Naive thymus-derived CD8-positive, alpha-beta T cell (primary cell): ENCODE data around the gene CTIF. TPM values are rescaled to one million over a fixed set of nuclear protein-coding genes. Genes with fewer than 3 reads are reported as not detected.

Source experiments
- ATAC-seq, 2 donors: fragments of 150-1000 bp; cut with Tn5 transposase in 1 of 2; sonication (Bioruptor Pico), chemical (Tn5 transposase) in 1 of 2; 1 replicate in 1 of 2; 2 replicates in 1 of 2; pipeline ENCODE4 v1.10.0; 2021; ENCODE audit warnings: mild to moderate bottlenecking in 2 of 2, moderate library complexity in 2 of 2
- POLR2A ChIA-PET: fragments of 350-600 bp; sonication (Branson Sonifier 250); formaldehyde crosslinking; loops from one replicate; lab custom pipeline; 2021; ENCODE audit warnings: antibody characterized with exemption; lab: Charles Lee
- DNase-seq, 10 donors: peaks; one replicate each; pipeline versions ENCODE4 v3.0.0 to v3.0.0-alpha.2; 2020 to 2022
- H3K27ac Mint-ChIP-seq, 10 donors: one replicate each; pipeline ENCODE4 v1.8.0; 2020 to 2022; ENCODE audit warnings: mild to moderate bottlenecking in 10 of 10, mixed read lengths in 10 of 10, moderate library complexity in 4 of 10, inconsistent platforms in 1 of 10
- H3K27me3 Mint-ChIP-seq, 5 donors: one replicate each; pipeline ENCODE4 v1.8.0; 2021 to 2022; ENCODE audit warnings: mixed read lengths in 5 of 5
- H3K36me3 Mint-ChIP-seq, 3 donors: one replicate each; pipeline ENCODE4 v1.8.0; 2020 to 2022; ENCODE audit warnings: mixed read lengths in 3 of 3, mild to moderate bottlenecking in 2 of 3, inconsistent platforms in 1 of 3
- H3K4me1 Mint-ChIP-seq, 4 donors: one replicate each; pipeline ENCODE4 v1.8.0; 2021 to 2022; ENCODE audit warnings: mixed read lengths in 4 of 4
- H3K4me3 Mint-ChIP-seq, 10 donors: one replicate each; pipeline ENCODE4 v1.8.0; 2020 to 2022; ENCODE audit warnings: mild to moderate bottlenecking in 10 of 10, mixed read lengths in 10 of 10, moderate library complexity in 6 of 10, inconsistent platforms in 1 of 10
- H3K9me3 Mint-ChIP-seq, 9 donors: one replicate each; pipeline ENCODE4 v1.8.0; 2020 to 2022; ENCODE audit warnings: mixed read lengths in 9 of 9, mild to moderate bottlenecking in 3 of 9, inconsistent platforms in 1 of 9, moderate library complexity in 1 of 9
- polyA plus RNA-seq, 3 donors: library from polyadenylated mRNA; unstranded; fragments of 300-500 nt; fragmentation: Illumina TruSeq; gene quantifications; one replicate each; pipeline ENCODE4 v1.2.3, GENCODE V29; 2021
- total RNA-seq, 8 experiments: library from RNA in 2 of 8; stranded (reverse) in 2 of 8; gene quantifications; one replicate each; pipeline ENCODE4 v1.2.3 and lab custom pipeline; 2021 to 2026

The CTIF gene
- total and polyA plus RNA-seq, 5 experiments from 2014 or later, result 0.06 to 3.4 (median 2.0) TPM; not detected in 2

GRCh38 chr18:48742304-48742703 is 203.5 kb downstream of the CTIF start:
- H3K9me3 Mint-ChIP-seq, result no peaks in the 10 kb centered on the region
- ATAC-seq (no peak), DNase-seq (no peak)
- no peak overlapping the region for H3K4me3 Mint-ChIP-seq
- H3K27me3 Mint-ChIP-seq, result peaks cover 0 to 4% (median 0%) of the 10 kb centered on the region in 5 donors
- peaks cover 0 to 2% (median 0%) of the 10 kb centered on the region in 4 donors for H3K4me1 Mint-ChIP-seq
- H3K36me3 Mint-ChIP-seq, result no peaks in the 10 kb centered on the region
- POLR2A ChIA-PET, result no interaction called here
- H3K27ac Mint-ChIP-seq, result peak overlapping the region in 1 of 10 donors; percentile 77

GRCh38 chr18:48742706-48743475 is 204.1 kb downstream of the CTIF start:
- no peak overlapping the region for H3K27ac Mint-ChIP-seq
- POLR2A ChIA-PET, result no interaction called here

GRCh38 chr18:48743886-48744285 is 205.1 kb downstream of the CTIF start:
- no peaks in the 10 kb centered on the region for H3K9me3 Mint-ChIP-seq
- DNase-seq (no peak), ATAC-seq (no peak)
- H3K27me3 Mint-ChIP-seq, result peaks cover 0 to 4% (median 0%) of the 10 kb centered on the region in 5 donors
- POLR2A ChIA-PET, result no interaction called here
- H3K4me3 Mint-ChIP-seq, result no peak overlapping the region
- H3K4me1 Mint-ChIP-seq, result no peaks in the 10 kb centered on the region
- no peak overlapping the region for H3K27ac Mint-ChIP-seq
- no peaks in the 10 kb centered on the region for H3K36me3 Mint-ChIP-seq

More at GRCh38 chr18:48742706-48743475, 204.1 kb downstream of the CTIF start:
- DNase-seq (no peak), ATAC-seq (no peak)
- no peaks in the 10 kb centered on the region for H3K9me3 Mint-ChIP-seq
- H3K4me1 Mint-ChIP-seq, result peaks cover 0 to 2% (median 0%) of the 10 kb centered on the region in 4 donors
- H3K4me3 Mint-ChIP-seq, result no peak overlapping the region
- H3K27me3 Mint-ChIP-seq, result peaks cover 0 to 4% (median 0%) of the 10 kb centered on the region in 5 donors
- no peaks in the 10 kb centered on the region for H3K36me3 Mint-ChIP-seq

GRCh38 chr18:48745293-48745692 is 206.5 kb downstream of the CTIF start:
- peaks cover 0 to 4% (median 0%) of the 10 kb centered on the region in 5 donors for H3K27me3 Mint-ChIP-seq
- no peaks in the 10 kb centered on the region for H3K36me3 Mint-ChIP-seq
- H3K27ac Mint-ChIP-seq, result no peak overlapping the region
- POLR2A ChIA-PET, result no interaction called here
- no peaks in the 10 kb centered on the region for H3K4me1 Mint-ChIP-seq
- no peak for ATAC-seq
- no peak for DNase-seq
- H3K4me3 Mint-ChIP-seq, result no peak overlapping the region
- H3K9me3 Mint-ChIP-seq, result no peaks in the 10 kb centered on the region

GRCh38 chr18:48749768-48750167 is 210.9 kb downstream of the CTIF start:
- Mint-ChIP-seq H3K4me3 (no peak overlapping the region), H3K36me3 (no peaks in the 10 kb centered on the region), H3K9me3 (no peaks in the 10 kb centered on the region), H3K27ac (no peak overlapping the region), H3K27me3 (no peaks in the 10 kb centered on the region), H3K4me1 (no peaks in the 10 kb centered on the region)
- ATAC-seq (no peak), DNase-seq (no peak)
- POLR2A ChIA-PET, result no interaction called here

GRCh38 chr18:48750485-48751175 is 211.8 kb downstream of the CTIF start:
- H3K4me3 Mint-ChIP-seq, result no peak overlapping the region
- POLR2A ChIA-PET, result no interaction called here

GRCh38 chr18:48751727-48752468 is 213.1 kb downstream of the CTIF start:
- H3K27ac Mint-ChIP-seq, result no peak overlapping the region
- H3K27me3 Mint-ChIP-seq, result no peaks in the 10 kb centered on the region
- no peak overlapping the region for H3K4me3 Mint-ChIP-seq
- POLR2A ChIA-PET, result no interaction called here
- no peaks in the 10 kb centered on the region for H3K9me3 Mint-ChIP-seq
- H3K36me3 Mint-ChIP-seq, result no peaks in the 10 kb centered on the region
- DNase-seq, result no peak
- H3K4me1 Mint-ChIP-seq, result no peaks in the 10 kb centered on the region
- ATAC-seq, result no peak

More at GRCh38 chr18:48750485-48751175, 211.8 kb downstream of the CTIF start:
- H3K4me1 Mint-ChIP-seq, result no peaks in the 10 kb centered on the region
- H3K9me3 Mint-ChIP-seq, result no peaks in the 10 kb centered on the region
- DNase-seq, result no peak
- H3K27ac Mint-ChIP-seq, result no peak overlapping the region
- H3K27me3 Mint-ChIP-seq, result no peaks in the 10 kb centered on the region
- no peaks in the 10 kb centered on the region for H3K36me3 Mint-ChIP-seq
- ATAC-seq, result no peak

GRCh38 chr18:48752478-48752877 is 213.6 kb downstream of the CTIF start:
- Mint-ChIP-seq H3K4me1 (no peaks in the 10 kb centered on the region), H3K9me3 (no peaks in the 10 kb centered on the region), H3K27ac (no peak overlapping the region), H3K4me3 (no peak overlapping the region), H3K36me3 (no peaks in the 10 kb centered on the region), H3K27me3 (no peaks in the 10 kb centered on the region)
- DNase-seq (no peak), ATAC-seq (no peak)
- POLR2A ChIA-PET, result no interaction called here

- ATAC-seq (no peak), DNase-seq (no peak)
- Mint-ChIP-seq H3K4me1 (no peaks in the 10 kb centered on the region), H3K36me3 (no peaks in the 10 kb centered on the region), H3K27ac (no peak overlapping the region), H3K27me3 (no peaks in the 10 kb centered on the region), H3K4me3 (no peak overlapping the region), H3K9me3 (no peaks in the 10 kb centered on the region)
- POLR2A ChIA-PET, result no interaction called here
Observed at GRCh38 chr18:48752928-48753327, 214.1 kb downstream of the CTIF start.

- no peaks in the 10 kb centered on the region for H3K4me1 Mint-ChIP-seq
- no peak overlapping the region for H3K4me3 Mint-ChIP-seq
- no peaks in the 10 kb centered on the region for H3K27me3 Mint-ChIP-seq
- ATAC-seq, result no peak
- no peak for DNase-seq
- no peaks in the 10 kb centered on the region for H3K9me3 Mint-ChIP-seq
- no peak overlapping the region for H3K27ac Mint-ChIP-seq
- POLR2A ChIA-PET, result no interaction called here
- H3K36me3 Mint-ChIP-seq, result no peaks in the 10 kb centered on the region
Observed at GRCh38 chr18:48753691-48754090, 214.9 kb downstream of the CTIF start.

GRCh38 chr18:48754559-48754958 is 215.7 kb downstream of the CTIF start:
- H3K27ac Mint-ChIP-seq, result no peak overlapping the region
- no peaks in the 10 kb centered on the region for H3K9me3 Mint-ChIP-seq
- H3K27me3 Mint-ChIP-seq, result no peaks in the 10 kb centered on the region
- POLR2A ChIA-PET, result no interaction called here
- ATAC-seq, result no peak
- H3K4me1 Mint-ChIP-seq, result no peaks in the 10 kb centered on the region
- H3K4me3 Mint-ChIP-seq, result no peak overlapping the region
- DNase-seq, result no peak
- no peaks in the 10 kb centered on the region for H3K36me3 Mint-ChIP-seq

- no peaks in the 10 kb centered on the region for H3K4me1 Mint-ChIP-seq
- ATAC-seq (no peak), DNase-seq (no peak)
- no peak overlapping the region for H3K27ac Mint-ChIP-seq
- H3K27me3 Mint-ChIP-seq, result no peaks in the 10 kb centered on the region
- no peaks in the 10 kb centered on the region for H3K9me3 Mint-ChIP-seq
- POLR2A ChIA-PET, result no interaction called here
- H3K36me3 Mint-ChIP-seq, result no peaks in the 10 kb centered on the region
- H3K4me3 Mint-ChIP-seq, result no peak overlapping the region
Observed at GRCh38 chr18:48754993-48755473, 216.2 kb downstream of the CTIF start.
